Heart left ventricle (tissue), 13 donors: ENCODE measurements around the gene RPL35.

Experiments used
- CTCF ChIP-seq, 12 donors: fragments of 200-600 bp; sonication (generic) in 4 of 12; IDR thresholded peaks; one replicate each; pipeline versions ENCODE4 v1.5.0 to v1.8.0; 2018 to 2022; ENCODE audit warnings: antibody characterized with exemption in 12 of 12, mild to moderate bottlenecking in 5 of 12
- POLR2A ChIP-seq, 2 donors: fragments of 450-650 bp; IDR thresholded peaks; one replicate each; pipeline ENCODE4 v1.6.1; 2017; ENCODE audit warnings: antibody characterized with exemption in 2 of 2, mild to moderate bottlenecking in 2 of 2, moderate library complexity in 2 of 2
- donor health status: ischemic (EF 13 %, LVEDD 7.1; RV severe dilation, severe dysfunction).
- donor health status: DM: no; HTN: yes; CAD: no.
- donor health status: DM: no; HTN: no; CAD: no.
- donor health status: ischemic (EF 25% LVEDD 6.9; RV normal size, moderate dysfunction).
- donor health status: ischemic (EF 25% LVEDD 5.7; RV mildly dilated, moderate dysfunction).
- donor health status: ischemic (EF 35%, LVEDD 5.7; RV mildly dilated, moderate dysfunction).
- donor health status: nonischemic (EF 11% LVEDD 7.7; RV severe dilation, severe dysfunction).
- donor health status: DM: yes; HTN: yes; CAD: no.
- donor health status: PGD.
- donor health status: ischemic (EF 29% LVEDD 5.4; RV normal size, mild dysfunction).
- donor health status: nonischemic (EF 23%, LVEDD 6.1; RV moderate dilation, normal function).

GRCh38 chr9:124843456-124844034 is 18.2 kb downstream of the RPL35 start:
- TF ChIP-seq POLR2A (IDR thresholded peaks at IDR 0.05) (no peak), CTCF (IDR thresholded peaks at IDR 0.05) (no peak)
